H1 (cell line): Measurements from ENCODE around the gene MICU1.

ENCODE experiments used
- EGR1 ChIP-seq: IDR thresholded peaks from 2 replicates; pipeline ENCODE4 v1.6.1; 2011; ENCODE audit warnings: low read depth, low read length, borderline replicate concordance
- POLR2AphosphoS5 ChIP-seq: IDR thresholded peaks from 2 replicates; pipeline ENCODE4 v1.6.1; 2011; ENCODE audit warnings: low read depth, low read length

DNA sequence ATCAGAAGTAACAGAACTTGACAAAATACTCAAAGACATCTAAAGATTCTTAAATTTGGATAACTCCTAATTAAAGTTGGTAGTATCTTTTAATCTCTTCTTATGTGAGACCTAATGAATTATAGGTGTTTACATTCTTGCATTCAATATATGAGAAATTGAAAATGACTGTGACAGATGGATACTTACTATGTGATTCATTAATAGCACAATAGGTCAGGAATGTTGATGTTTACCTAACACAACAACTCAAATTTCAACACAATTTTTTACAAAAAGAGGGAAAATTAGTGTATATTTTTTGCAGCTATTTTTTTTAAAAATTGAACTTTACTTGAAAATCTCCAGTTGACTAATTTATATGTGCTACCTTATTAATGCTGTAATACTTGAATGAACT is 34.3 kb upstream of the MICU1 start:
- TF ChIP-seq EGR1 (no peak), POLR2AphosphoS5 (no peak)
